NK-92 (cell line): Measurements from ENCODE around the gene LYRM9.
"Not testable (repeated sequence)": the region's sequence is repeated elsewhere in the genome, so short reads cannot be mapped to it uniquely, and the experiment has no call there.

Experiments used
- DNase-seq: peaks from one replicate; lab custom pipeline; 2025; ENCODE audit not compliant: unreplicated experiment; lab: John Stamatoyannopoulos, UW

LYRM9 gene

GRCh38 chr17:27878776-27879562 lies 14.2 kb downstream of the LYRM9 start:
- no peak for DNase-seq

GRCh38 chr17:27873746-27874145 lies 19.4 kb downstream of the LYRM9 start:
- DNase-seq: no peak

- no peak for DNase-seq
Observed at GRCh38 chr17:27873211-27873610, 20.0 kb downstream of the LYRM9 start.

GRCh38 chr17:27872776-27873175 lies 20.4 kb downstream of the LYRM9 start:
- DNase-seq: no peak

GRCh38 chr17:27871407-27871806 lies 21.8 kb downstream of the LYRM9 start:
- no peak for DNase-seq

- DNase-seq: no peak
Observed at GRCh38 chr17:27870345-27870744, 22.8 kb downstream of the LYRM9 start.

GRCh38 chr17:27868565-27868964 lies 24.6 kb downstream of the LYRM9 start:
- no peak for DNase-seq

- no peak for DNase-seq
Observed at GRCh38 chr17:27862840-27863239, 30.3 kb downstream of the LYRM9 start.

GRCh38 chr17:27862004-27862403 lies 31.2 kb downstream of the LYRM9 start:
- no peak for DNase-seq

- no peak for DNase-seq
Observed at GRCh38 chr17:27860971-27861664, 32.0 kb downstream of the LYRM9 start.

- DNase-seq: no peak
Observed at GRCh38 chr17:27858621-27859305, 34.4 kb downstream of the LYRM9 start.

- no peak for DNase-seq
Observed at GRCh38 chr17:27856676-27857432, 36.3 kb downstream of the LYRM9 start.

- DNase-seq: no peak
Observed at GRCh38 chr17:27855454-27855853, 37.7 kb downstream of the LYRM9 start.

GRCh38 chr17:27854163-27854562 lies 39.0 kb downstream of the LYRM9 start:
- no peak for DNase-seq

- no peak for DNase-seq
Observed at GRCh38 chr17:27853091-27853490, 40.1 kb downstream of the LYRM9 start.

- DNase-seq: no peak
Observed at GRCh38 chr17:27849474-27850185, 43.5 kb downstream of the LYRM9 start.

- DNase-seq: no peak
Observed at GRCh38 chr17:27848931-27849330, 44.2 kb downstream of the LYRM9 start.

- DNase-seq: not testable (repeated sequence)
Observed at GRCh38 chr17:27846808-27847307, 46.3 kb downstream of the LYRM9 start.

GRCh38 chr17:27846042-27846655 lies 47.0 kb downstream of the LYRM9 start:
- DNase-seq: no peak
